ENCODE results near the gene BORCS5. TPM values are rescaled to one million over a fixed set of nuclear protein-coding genes. Genes with fewer than 3 reads are reported as not detected.
A peak's percentile ranks its signal among the peaks of the same experiment; 100 is the strongest.

Gene BORCS5
- total RNA-seq, 1 experiment from 2014 or later: 13.9 TPM

- DNase-seq: no peak
- no peak overlapping the region for H2AK5ac ChIP-seq (ENCODE audit: insufficient read length, low read length)
- H3K4me2 ChIP-seq (ENCODE audit: insufficient read depth, insufficient read length, low read length): no peak overlapping the region
Measured at GRCh38 chr12:12432364-12432763, 75.5 kb downstream of the BORCS5 start.

More at GRCh38 chr12:12432364-12432763, 75.5 kb downstream of the BORCS5 start:
- Histone ChIP-seq H2BK15ac (ENCODE audit: low read depth, low read length) (no peak overlapping the region), H2BK120ac (ENCODE audit: low read depth, low read length, poor library complexity, severe bottlenecking) (no peak overlapping the region), H3K23ac (ENCODE audit: insufficient read length, low read depth, low read length) (no peak overlapping the region), H3K27me3 (ENCODE audit: insufficient read depth, low read length) (no peaks in the 10 kb centered on the region), H4K5ac (ENCODE audit: insufficient read length, low read depth, low read length) (no peak overlapping the region), H3K27ac (ENCODE audit: insufficient read length, low read depth, low read length) (no peak overlapping the region), H3K4me1 (ENCODE audit: insufficient read depth, low read length) (no peaks in the 10 kb centered on the region), H2AFZ (ENCODE audit: low read length) (no peak overlapping the region), H3K23me2 (ENCODE audit: insufficient read length, low read depth, low read length, poor library complexity, severe bottlenecking) (no peaks in the 10 kb centered on the region), H3K9ac (ENCODE audit: extremely low read depth, insufficient read length, low read length) (no peak overlapping the region), H2BK20ac (ENCODE audit: low read depth, low read length, poor library complexity, severe bottlenecking) (no peak overlapping the region), H3K4ac (ENCODE audit: low read depth, low read length) (no peak overlapping the region), H3T11ph (ENCODE audit: low read length) (no peak overlapping the region), H3K79me2 (ENCODE audit: insufficient read depth, low read length) (no peaks in the 10 kb centered on the region), H3K18ac (ENCODE audit: insufficient read length, low read depth, low read length) (no peak overlapping the region), H3K56ac (ENCODE audit: insufficient read length, low read depth, low read length) (no peak overlapping the region), H3K9me3 (ENCODE audit: control insufficient read depth, low read depth, low read length) (no peaks in the 10 kb centered on the region), H4K8ac (replicated peaks; ENCODE audit: insufficient read length, low read depth, low read length) (no peak overlapping the region), H2BK5ac (ENCODE audit: insufficient read length, low read length) (no peak overlapping the region), H3K14ac (ENCODE audit: insufficient read depth, low read length) (no peak overlapping the region), H2BK12ac (ENCODE audit: insufficient read length, low read depth, low read length) (no peak overlapping the region), H3K79me1 (ENCODE audit: insufficient read depth, low read depth, low read length, poor library complexity, severe bottlenecking) (no peaks in the 10 kb centered on the region), H4K20me1 (ENCODE audit: control insufficient read depth, insufficient read depth, insufficient read length) (no peaks in the 10 kb centered on the region), H4K91ac (ENCODE audit: insufficient read length, low read depth, low read length) (no peak overlapping the region)
- Mint-ChIP-seq H3K4me3 (no peak overlapping the region), H3K27ac (peak overlapping the region in 1 of 3 experiments; percentile 46; a peak in 1 of 7 replicates), H3K4me1 (peaks cover 2 to 6% of the 10 kb centered on the region in 2 experiments; a peak in 3 of 4 replicates), H3K27me3 (ENCODE audit: low read depth) (no peaks in the 10 kb centered on the region), H3K9me3 (no peaks in the 10 kb centered on the region; a peak in 1 of 5 replicates), H3K36me3 (ENCODE audit: insufficient read depth in 1 of 3, low read depth in 3 of 3) (peaks cover 6 to 11% (median 11%) of the 10 kb centered on the region in 3 experiments)
- TF ChIP-seq CTCF (conservative IDR thresholded peaks at IDR 0.05): no peak

Data from H9 (cell line).